T-helper 17 cell (primary cell): ENCODE results near the gene MCTP1. TPM values are rescaled to one million over a fixed set of nuclear protein-coding genes. Genes with fewer than 3 reads are reported as not detected.

Source experiments
- ATAC-seq: fragments of 150-1000 bp; cut with Tn5 transposase; 2 replicates; pipeline ENCODE4 v1.10.0; 2021; ENCODE audit warnings: mild to moderate bottlenecking, moderate library complexity
- DNase-seq, 3 donors: peaks; one replicate each; pipeline versions ENCODE4 v3.0.0 to v3.0.0-alpha.2; 2020 to 2021
- H3K9me3 ChIP-seq: one replicate; pipeline ENCODE4 v1.7.0; 2013; ENCODE audit warnings: low read length, mild to moderate bottlenecking; ENCODE audit not compliant: control insufficient read depth, poor library complexity, severe bottlenecking
- H3K27ac Mint-ChIP-seq: one replicate; pipeline ENCODE4 v1.8.0; 2022; ENCODE audit warnings: mild to moderate bottlenecking, moderate library complexity, mixed read lengths
- H3K27me3 Mint-ChIP-seq: one replicate; pipeline ENCODE4 v1.8.0; 2022; ENCODE audit warnings: mixed read lengths
- H3K36me3 Mint-ChIP-seq: one replicate; pipeline ENCODE4 v1.8.0; 2022; ENCODE audit warnings: low read depth, mixed read lengths
- H3K4me1 Mint-ChIP-seq: one replicate; pipeline ENCODE4 v1.8.0; 2022; ENCODE audit warnings: mild to moderate bottlenecking, mixed read lengths
- H3K4me3 Mint-ChIP-seq: one replicate; pipeline ENCODE4 v1.8.0; 2022; ENCODE audit warnings: mild to moderate bottlenecking, moderate library complexity, mixed read lengths
- total RNA-seq, 4 donors: library from RNA in 2 of 4; stranded (reverse) in 2 of 4; gene quantifications; one replicate each; pipeline ENCODE4 v1.2.3 and lab custom pipeline; 2022 to 2026

Gene MCTP1
- total RNA-seq, 2 donors from 2014 or later, result 2.0 to 14.8 TPM

DNA sequence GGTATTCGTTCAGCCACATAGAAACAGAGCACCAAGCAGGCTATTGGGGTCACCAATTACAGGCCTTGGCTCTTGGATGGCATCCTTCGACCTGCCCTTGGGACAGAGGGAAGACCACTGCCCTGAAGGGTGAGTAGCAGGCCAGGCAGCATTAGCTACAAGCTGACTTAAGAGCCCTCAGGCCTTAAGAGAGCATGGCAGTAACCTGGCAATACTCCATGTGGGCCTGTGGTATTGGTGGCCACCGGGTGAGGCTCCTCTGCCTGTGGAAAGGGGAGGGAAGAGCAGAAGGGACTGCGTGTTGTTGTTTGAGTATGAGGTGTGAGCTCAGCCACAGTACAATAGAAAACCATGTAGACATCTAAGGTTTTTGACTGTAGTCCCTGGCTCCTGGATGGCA is 170.6 kb downstream of the MCTP1 start:
- Mint-ChIP-seq H3K4me1 (no peaks in the 10 kb centered on the region), H3K36me3 (no peaks in the 10 kb centered on the region), H3K27ac (no peak overlapping the region), H3K4me3 (no peak overlapping the region), H3K27me3 (no peaks in the 10 kb centered on the region)
- H3K9me3 ChIP-seq, result no peaks in the 10 kb centered on the region
- no peak for ATAC-seq
- DNase-seq, result no peak

DNA sequence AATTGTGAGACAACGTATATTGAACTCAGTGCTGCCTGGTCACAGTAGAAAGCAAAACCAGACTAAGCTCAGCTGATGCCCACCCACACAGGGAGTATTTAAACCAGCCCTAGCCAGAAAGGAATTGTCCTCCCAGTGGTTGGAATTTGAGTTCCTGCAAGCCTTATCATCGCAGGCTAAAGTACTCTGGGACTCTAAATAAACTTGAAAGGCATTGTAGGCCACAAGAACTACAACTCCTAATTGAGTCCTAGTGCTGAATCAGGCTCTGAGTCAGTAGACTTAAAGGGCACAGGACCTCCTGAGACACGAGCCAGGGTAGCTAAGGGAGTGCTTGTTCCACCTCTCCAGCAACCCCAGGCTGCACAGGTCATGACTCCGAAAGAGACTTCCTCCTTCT is 171.4 kb downstream of the MCTP1 start:
- Mint-ChIP-seq H3K4me3 (no peak overlapping the region), H3K4me1 (no peaks in the 10 kb centered on the region), H3K27ac (no peak overlapping the region), H3K27me3 (no peaks in the 10 kb centered on the region), H3K36me3 (no peaks in the 10 kb centered on the region)
- ATAC-seq (no peak), DNase-seq (no peak)
- H3K9me3 ChIP-seq, result no peaks in the 10 kb centered on the region

DNA sequence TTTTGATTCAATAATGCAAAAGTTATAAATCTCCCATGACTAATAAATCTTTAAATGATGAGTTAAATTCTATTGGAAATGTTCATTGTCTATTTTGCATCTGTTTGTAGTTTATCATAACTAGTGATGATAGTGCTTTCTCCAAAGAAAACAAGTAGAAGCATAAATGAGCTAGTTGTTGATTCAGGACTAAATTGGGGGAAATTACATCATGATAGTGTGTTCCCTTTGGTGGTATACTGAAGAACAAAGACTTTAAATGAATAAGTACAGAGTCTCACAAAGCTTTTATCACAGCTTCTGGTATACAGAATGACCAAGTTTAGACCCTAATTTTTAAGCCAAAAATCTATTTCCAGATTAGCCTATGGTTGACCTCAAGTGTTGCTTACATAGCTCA is 173.8 kb downstream of the MCTP1 start:
- no peak for DNase-seq
- no peaks in the 10 kb centered on the region for H3K9me3 ChIP-seq
- ATAC-seq, result no peak
- Mint-ChIP-seq H3K27me3 (peaks cover 1% of the 10 kb centered on the region), H3K27ac (no peak overlapping the region), H3K36me3 (no peaks in the 10 kb centered on the region), H3K4me1 (no peaks in the 10 kb centered on the region), H3K4me3 (no peak overlapping the region)

DNA sequence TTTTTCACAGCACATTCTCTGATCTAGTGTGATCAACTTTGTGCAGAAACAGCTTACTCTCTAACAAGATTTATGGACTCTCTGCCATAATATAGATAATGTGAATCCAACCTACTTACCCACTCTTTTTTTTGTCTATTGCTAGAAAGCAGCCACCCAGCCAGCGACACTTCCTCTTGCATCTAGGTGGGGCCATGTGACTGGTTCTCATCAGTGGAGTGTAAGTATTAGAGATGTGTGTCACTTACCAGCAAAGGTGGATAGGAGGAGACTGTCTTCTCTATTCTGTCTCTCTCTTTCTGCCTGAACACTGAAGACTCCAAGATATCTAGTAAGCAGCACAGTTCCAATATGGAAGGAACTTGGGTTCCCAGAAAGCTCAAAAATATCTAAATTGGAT is 174.8 kb downstream of the MCTP1 start:
- Mint-ChIP-seq H3K27ac (no peak overlapping the region), H3K36me3 (no peaks in the 10 kb centered on the region), H3K4me1 (no peaks in the 10 kb centered on the region), H3K4me3 (no peak overlapping the region), H3K27me3 (peaks cover 4% of the 10 kb centered on the region)
- DNase-seq, result no peak
- H3K9me3 ChIP-seq, result no peaks in the 10 kb centered on the region
- no peak for ATAC-seq

DNA sequence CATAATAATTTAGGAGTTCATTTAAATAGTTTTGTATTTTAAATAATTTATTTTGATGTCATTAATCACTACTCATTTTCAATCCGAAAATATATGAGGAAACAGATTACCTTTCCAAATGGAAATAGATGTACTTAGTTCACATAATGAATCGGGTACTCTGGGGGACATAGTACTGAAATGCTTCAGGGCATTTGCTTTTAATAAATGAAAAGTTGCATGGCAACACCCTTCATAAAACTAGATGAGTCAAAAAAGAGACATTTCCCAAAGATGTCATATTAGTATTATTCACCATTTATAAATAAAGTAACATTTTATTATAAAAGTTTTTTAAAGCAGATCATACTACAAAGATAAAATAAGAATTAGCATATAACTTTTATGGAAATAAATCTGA is 177.8 kb downstream of the MCTP1 start:
- no peak overlapping the region for H3K4me3 Mint-ChIP-seq
- H3K27ac Mint-ChIP-seq, result no peak overlapping the region
- no peaks in the 10 kb centered on the region for H3K9me3 ChIP-seq
- peaks cover 4% of the 10 kb centered on the region for H3K27me3 Mint-ChIP-seq
- DNase-seq, result no peak
- no peaks in the 10 kb centered on the region for H3K4me1 Mint-ChIP-seq
- H3K36me3 Mint-ChIP-seq, result no peaks in the 10 kb centered on the region
- ATAC-seq, result no peak

DNA sequence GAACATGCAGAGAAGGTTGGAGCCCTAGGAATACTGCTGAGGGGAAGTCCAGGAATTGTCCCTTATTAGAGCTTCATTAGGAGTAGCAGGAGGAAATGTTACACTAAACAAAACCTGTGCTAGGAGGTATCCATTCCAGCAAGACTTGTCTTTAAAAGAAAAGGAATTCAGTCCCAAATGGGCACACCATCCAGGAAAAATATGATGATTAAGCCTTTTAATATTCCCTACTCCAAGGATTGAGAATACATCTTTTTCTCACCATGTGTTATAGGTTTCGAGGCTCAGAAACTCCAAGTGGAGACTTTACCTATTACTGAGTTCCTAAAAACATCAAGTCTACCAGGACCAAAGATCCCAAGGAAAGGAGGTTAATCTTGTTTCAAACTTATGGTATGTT is 179.3 kb downstream of the MCTP1 start:
- ATAC-seq (no peak), DNase-seq (no peak)
- H3K9me3 ChIP-seq, result no peaks in the 10 kb centered on the region
- Mint-ChIP-seq H3K4me1 (no peaks in the 10 kb centered on the region), H3K36me3 (no peaks in the 10 kb centered on the region), H3K27ac (no peak overlapping the region), H3K27me3 (peaks cover 4% of the 10 kb centered on the region), H3K4me3 (no peak overlapping the region)

DNA sequence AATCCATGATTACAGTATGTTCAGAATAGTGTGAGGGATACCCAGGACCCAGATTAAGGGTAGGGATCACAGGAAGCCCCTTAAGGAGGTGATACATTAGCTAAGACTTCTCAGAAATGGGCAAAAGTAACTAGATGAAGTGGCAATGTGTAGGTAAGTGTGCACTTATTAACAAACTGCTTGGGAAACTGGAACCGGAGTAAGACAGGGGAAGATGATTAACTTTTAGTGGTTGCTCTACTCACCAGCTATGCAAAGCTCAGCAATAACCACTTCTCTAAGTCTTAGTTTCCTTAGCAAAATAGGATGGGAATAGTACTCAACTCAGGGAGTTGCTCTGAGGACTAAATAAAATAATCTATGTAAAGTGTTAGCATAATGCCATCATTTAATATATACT is 182.2 kb downstream of the MCTP1 start:
- Mint-ChIP-seq H3K27me3 (peaks cover 4% of the 10 kb centered on the region), H3K27ac (no peak overlapping the region), H3K4me3 (no peak overlapping the region), H3K36me3 (no peaks in the 10 kb centered on the region), H3K4me1 (no peaks in the 10 kb centered on the region)
- DNase-seq, result no peak
- ATAC-seq, result no peak
- no peaks in the 10 kb centered on the region for H3K9me3 ChIP-seq

DNA sequence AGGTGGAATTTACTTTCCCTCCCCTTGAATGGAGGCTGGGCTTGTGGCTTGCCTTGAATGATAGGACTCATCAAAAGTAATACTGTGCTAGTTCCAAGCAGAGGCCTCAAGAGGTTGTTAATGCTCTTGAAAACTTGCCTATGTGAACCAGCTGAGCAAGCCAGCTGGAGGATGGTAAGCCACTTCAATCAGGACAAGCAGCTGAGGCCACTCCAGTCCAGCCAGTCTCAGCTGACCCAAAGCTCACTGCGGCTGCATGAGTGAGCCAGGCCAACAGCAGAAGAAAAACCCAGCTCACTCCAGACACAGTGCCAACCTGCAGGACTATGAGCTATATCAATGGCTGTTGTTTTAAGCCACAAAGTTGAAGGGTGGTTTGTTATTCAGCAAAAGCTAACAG is 182.8 kb downstream of the MCTP1 start:
- no peak for DNase-seq
- no peaks in the 10 kb centered on the region for H3K9me3 ChIP-seq
- Mint-ChIP-seq H3K27ac (no peak overlapping the region), H3K4me1 (no peaks in the 10 kb centered on the region), H3K36me3 (no peaks in the 10 kb centered on the region), H3K4me3 (no peak overlapping the region), H3K27me3 (peaks cover 4% of the 10 kb centered on the region)
- no peak for ATAC-seq

DNA sequence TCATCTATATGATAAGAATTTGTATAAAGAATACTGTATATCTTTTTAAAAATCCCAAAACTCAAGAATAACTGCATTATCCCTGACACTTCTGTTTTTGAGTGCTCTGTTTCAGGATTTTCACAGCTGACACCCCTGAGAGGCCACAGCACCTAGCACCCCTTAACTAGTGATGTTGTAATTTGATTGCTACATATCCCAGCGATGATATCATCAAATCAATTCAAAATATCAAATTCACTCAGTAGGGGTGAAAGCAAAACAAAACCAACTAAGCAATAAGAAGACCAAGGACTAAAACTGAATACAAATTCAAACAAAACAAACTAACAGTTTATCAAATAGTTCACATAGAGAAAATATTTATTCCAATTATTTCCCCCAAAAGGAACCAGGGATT is 184.3 kb downstream of the MCTP1 start:
- DNase-seq, result no peak
- no peaks in the 10 kb centered on the region for H3K27me3 Mint-ChIP-seq
- ATAC-seq, result no peak
- no peaks in the 10 kb centered on the region for H3K4me1 Mint-ChIP-seq
- no peak overlapping the region for H3K4me3 Mint-ChIP-seq
- no peak overlapping the region for H3K27ac Mint-ChIP-seq
- no peaks in the 10 kb centered on the region for H3K9me3 ChIP-seq
- H3K36me3 Mint-ChIP-seq, result no peaks in the 10 kb centered on the region

DNA sequence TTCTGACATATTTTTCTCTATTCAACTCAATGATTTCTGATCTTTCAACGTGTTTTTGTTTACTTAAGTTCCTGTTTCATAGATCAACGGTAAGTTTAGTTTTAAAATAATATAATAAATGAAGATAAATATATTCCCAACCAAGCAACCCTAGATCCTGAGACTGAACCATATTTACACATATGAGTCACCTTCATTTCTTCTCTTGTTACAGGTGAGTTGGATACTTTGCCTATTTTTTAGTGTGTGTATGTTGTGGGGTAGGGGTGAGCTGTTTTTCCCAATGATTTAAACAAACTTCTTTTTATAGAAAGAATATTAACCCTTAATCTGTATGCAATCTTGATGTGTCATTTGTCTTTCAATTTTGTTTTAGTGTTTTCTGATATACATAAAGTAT is 186.9 kb downstream of the MCTP1 start:
- no peaks in the 10 kb centered on the region for H3K9me3 ChIP-seq
- ATAC-seq (no peak), DNase-seq (no peak)
- Mint-ChIP-seq H3K27ac (no peak overlapping the region), H3K4me3 (no peak overlapping the region), H3K27me3 (no peaks in the 10 kb centered on the region), H3K36me3 (no peaks in the 10 kb centered on the region), H3K4me1 (no peaks in the 10 kb centered on the region)

DNA sequence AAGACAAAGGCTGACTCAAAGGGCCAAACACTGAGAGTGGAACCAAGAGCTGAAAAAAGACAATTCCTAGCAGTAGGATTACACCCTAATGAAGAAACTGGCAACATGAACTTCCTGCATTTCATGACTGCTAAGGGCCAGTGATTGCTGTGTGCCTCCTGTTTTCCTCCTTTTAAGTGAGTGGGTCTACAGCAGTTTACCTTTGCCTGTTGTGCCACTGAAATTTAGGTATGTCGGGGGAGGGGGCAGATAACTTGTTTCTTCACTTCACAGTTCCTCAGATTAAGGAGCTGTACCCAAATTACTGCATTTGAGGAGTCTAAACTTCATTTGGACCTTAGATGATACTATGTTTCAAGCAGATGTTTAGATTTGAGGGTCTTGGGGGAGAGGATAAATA is 191.7 kb downstream of the MCTP1 start:
- no peaks in the 10 kb centered on the region for H3K9me3 ChIP-seq
- no peak for ATAC-seq
- H3K27me3 Mint-ChIP-seq, result no peaks in the 10 kb centered on the region
- no peaks in the 10 kb centered on the region for H3K36me3 Mint-ChIP-seq
- DNase-seq, result no peak
- no peak overlapping the region for H3K4me3 Mint-ChIP-seq
- no peak overlapping the region for H3K27ac Mint-ChIP-seq
- H3K4me1 Mint-ChIP-seq, result no peaks in the 10 kb centered on the region

DNA sequence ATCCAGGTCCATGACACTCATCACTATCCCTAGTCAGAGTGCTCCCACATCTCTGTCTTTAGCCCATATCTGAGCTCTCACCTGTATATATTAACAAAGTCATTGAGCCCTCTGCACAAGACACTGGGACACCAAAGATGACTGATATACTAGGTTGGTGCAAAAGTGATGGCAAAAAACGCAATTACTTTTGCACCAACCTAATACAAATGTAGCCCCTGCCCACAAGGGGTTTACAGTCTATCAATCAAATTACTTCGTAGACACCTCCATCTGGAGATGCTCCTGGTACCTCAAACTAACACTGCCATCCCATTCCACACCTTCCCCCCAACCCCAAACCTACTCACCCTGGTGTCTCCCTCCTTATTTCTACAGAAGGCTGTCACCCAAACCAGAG is 194.1 kb downstream of the MCTP1 start:
- H3K27me3 Mint-ChIP-seq, result no peaks in the 10 kb centered on the region
- H3K36me3 Mint-ChIP-seq, result no peaks in the 10 kb centered on the region
- ATAC-seq (no peak), DNase-seq (no peak)
- H3K4me1 Mint-ChIP-seq, result no peaks in the 10 kb centered on the region
- no peaks in the 10 kb centered on the region for H3K9me3 ChIP-seq
- H3K4me3 Mint-ChIP-seq, result no peak overlapping the region
- no peak overlapping the region for H3K27ac Mint-ChIP-seq

DNA sequence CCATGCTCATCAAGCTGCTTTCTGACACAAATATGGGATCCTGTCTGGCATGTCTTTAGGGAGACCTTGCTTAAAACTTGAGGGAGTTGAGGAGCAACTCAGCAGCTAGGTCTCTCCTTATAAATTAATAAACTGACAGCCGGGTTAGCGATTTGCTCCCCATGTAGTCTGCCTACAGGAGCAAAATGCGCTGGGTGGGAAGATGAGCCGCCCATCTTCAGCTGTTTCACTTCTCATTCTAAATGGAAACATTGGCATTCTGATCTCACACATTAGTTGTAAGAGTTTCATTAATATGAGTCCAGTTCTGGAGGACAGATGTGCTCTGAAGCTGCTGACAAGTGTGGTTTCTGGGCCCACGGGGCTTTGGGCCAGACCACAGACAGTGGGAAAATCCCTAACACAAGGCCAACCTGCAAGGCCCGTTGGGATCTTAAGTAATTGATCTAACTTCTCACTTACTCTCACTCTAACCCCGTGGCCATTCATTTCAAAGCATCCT is 197.0 kb downstream of the MCTP1 start:
- ATAC-seq (no peak), DNase-seq (no peak)
- no peaks in the 10 kb centered on the region for H3K9me3 ChIP-seq
- H3K36me3 Mint-ChIP-seq, result no peaks in the 10 kb centered on the region
- peaks cover 4% of the 10 kb centered on the region for H3K27me3 Mint-ChIP-seq
- H3K4me1 Mint-ChIP-seq, result no peaks in the 10 kb centered on the region
- H3K27ac Mint-ChIP-seq, result no peak overlapping the region
- no peak overlapping the region for H3K4me3 Mint-ChIP-seq

DNA sequence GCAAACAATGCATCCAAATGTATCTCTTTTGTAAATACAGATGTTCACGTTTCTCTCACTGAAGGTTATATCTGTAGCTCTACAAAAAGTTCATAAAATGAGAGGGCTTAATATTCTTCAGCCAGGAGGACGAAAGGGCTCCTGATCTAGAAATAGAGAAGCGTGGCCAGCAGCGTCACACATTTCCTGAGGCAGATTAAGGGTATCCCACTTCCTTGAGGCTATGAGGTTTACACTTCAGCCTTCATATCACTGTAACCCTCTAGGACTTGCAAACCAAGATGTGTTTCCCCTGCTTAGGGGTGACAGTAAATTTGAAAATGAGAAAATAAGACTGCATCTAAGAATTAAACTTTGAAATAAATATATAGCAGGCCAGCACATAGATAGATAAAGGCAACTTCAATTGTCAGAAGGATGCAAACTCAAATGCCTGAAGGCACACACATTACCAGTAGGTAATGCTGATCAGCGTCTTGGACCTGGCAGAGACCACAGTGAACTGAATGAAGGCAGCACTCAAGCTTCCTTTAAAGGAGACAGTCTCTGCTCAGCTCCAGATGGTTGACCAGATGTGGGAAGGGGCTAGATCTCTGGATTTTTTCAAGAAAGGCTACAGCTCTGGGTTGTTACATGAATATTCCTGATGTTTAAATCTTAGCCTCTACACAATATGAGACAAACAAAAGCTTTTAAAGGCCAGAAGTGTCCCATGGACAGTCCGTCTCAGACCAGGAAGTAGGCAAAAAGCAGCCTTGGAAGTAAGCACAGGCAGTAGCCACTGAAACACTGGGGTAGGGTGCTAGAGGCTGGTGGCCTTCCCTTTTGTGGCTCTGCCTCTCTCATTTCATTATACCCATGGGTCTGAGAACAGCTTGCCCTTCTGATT is 197.7 kb downstream of the MCTP1 start:
- no peak for ATAC-seq
- Mint-ChIP-seq H3K27me3 (peaks cover 4% of the 10 kb centered on the region), H3K36me3 (no peaks in the 10 kb centered on the region), H3K4me1 (peaks cover under 1% of the 10 kb centered on the region), H3K27ac (no peak overlapping the region), H3K4me3 (no peak overlapping the region)
- DNase-seq, result no peak
- no peaks in the 10 kb centered on the region for H3K9me3 ChIP-seq
